GM18868 (cell line): ENCODE measurements around the gene ZCCHC7.
"Not testable (repeated sequence)": the region's sequence is repeated elsewhere in the genome, so short reads cannot be mapped to it uniquely, and the experiment has no call there.

Source experiments
- ATAC-seq: cut with Tn5 transposase; IDR thresholded peaks from one replicate; pipeline ENCODE4 v1.9.1; 2021; ENCODE audit warnings: mild to moderate bottlenecking, moderate library complexity; ENCODE audit not compliant: unreplicated experiment

ZCCHC7 gene

GRCh38 chr9:37119907-37120842 lies at the start of gene ZCCHC7:
Gene ZCCHC7, plus strand, starts transcription at chr9:37120574.
- ATAC-seq: peak; percentile 93

GRCh38 chr9:37074790-37075189 lies 45.6 kb upstream of the ZCCHC7 start:
- peak; percentile 41 for ATAC-seq

- ATAC-seq: peak; percentile 87
Observed at GRCh38 chr9:37079370-37080164, 40.8 kb upstream of the ZCCHC7 start.

GRCh38 chr9:37080165-37080628 lies 40.2 kb upstream of the ZCCHC7 start:
- peak; percentile 2 for ATAC-seq

GRCh38 chr9:37081507-37081906 lies 38.9 kb upstream of the ZCCHC7 start:
- not testable (repeated sequence) for ATAC-seq

GRCh38 chr9:37082214-37082765 lies 38.1 kb upstream of the ZCCHC7 start:
- no peak for ATAC-seq

- no peak for ATAC-seq
Observed at GRCh38 chr9:37083654-37084053, 36.7 kb upstream of the ZCCHC7 start.

GRCh38 chr9:37085233-37085632 lies 35.1 kb upstream of the ZCCHC7 start:
- no peak for ATAC-seq

- not testable (repeated sequence) for ATAC-seq
Observed at GRCh38 chr9:37092714-37093295, 27.6 kb upstream of the ZCCHC7 start.

- ATAC-seq: no peak
Observed at GRCh38 chr9:37094751-37095150, 25.6 kb upstream of the ZCCHC7 start.

GRCh38 chr9:37096628-37097027 lies 23.7 kb upstream of the ZCCHC7 start:
- no peak for ATAC-seq

GRCh38 chr9:37097294-37097693 lies 23.1 kb upstream of the ZCCHC7 start:
- ATAC-seq: no peak

- ATAC-seq: no peak
Observed at GRCh38 chr9:37100327-37100726, 20.0 kb upstream of the ZCCHC7 start.

- no peak for ATAC-seq
Observed at GRCh38 chr9:37100741-37101140, 19.6 kb upstream of the ZCCHC7 start.

- ATAC-seq: no peak
Observed at GRCh38 chr9:37102486-37102885, 17.9 kb upstream of the ZCCHC7 start.

GRCh38 chr9:37104183-37104889 lies 16.0 kb upstream of the ZCCHC7 start:
- peak; percentile 48 for ATAC-seq

- ATAC-seq: no peak
Observed at GRCh38 chr9:37105234-37105633, 15.1 kb upstream of the ZCCHC7 start.

GRCh38 chr9:37107701-37108100 lies 12.7 kb upstream of the ZCCHC7 start:
- ATAC-seq: no peak

GRCh38 chr9:37114442-37114841 lies 5.9 kb upstream of the ZCCHC7 start:
- ATAC-seq: not testable (repeated sequence)

- ATAC-seq: no peak
Observed at GRCh38 chr9:37117956-37118355, 2.4 kb upstream of the ZCCHC7 start.
